HUES6 (cell line): ENCODE measurements around the gene APOB.

ENCODE experiments used
- H3K27ac ChIP-seq: 2 replicates; pipeline ENCODE4 v1.7.0; 2013; ENCODE audit warnings: low read depth, mild to moderate bottlenecking, low read length, inconsistent platforms
- H3K27me3 ChIP-seq: 2 replicates; pipeline ENCODE4 v1.6.1; 2013; ENCODE audit warnings: low read length; ENCODE audit not compliant: control insufficient read depth, insufficient read depth
- H3K36me3 ChIP-seq: 2 replicates; pipeline ENCODE4 v1.6.1; 2013; ENCODE audit warnings: low read length; ENCODE audit not compliant: control insufficient read depth, insufficient read depth
- H3K4me1 ChIP-seq: 2 replicates; pipeline ENCODE4 v1.6.1; 2013; ENCODE audit warnings: low read length; ENCODE audit not compliant: control insufficient read depth, insufficient read depth
- H3K4me3 ChIP-seq: 2 replicates; pipeline ENCODE4 v1.5.1; 2013; ENCODE audit warnings: low read depth, low read length
- H3K9ac ChIP-seq: one replicate; pipeline ENCODE4 v1.6.1; 2013; ENCODE audit warnings: mild to moderate bottlenecking, low read length
- H3K9me3 ChIP-seq: 2 replicates; pipeline ENCODE4 v1.6.1; 2013; ENCODE audit warnings: low read depth, low read length; ENCODE audit not compliant: control insufficient read depth, insufficient read depth

APOB gene

DNA sequence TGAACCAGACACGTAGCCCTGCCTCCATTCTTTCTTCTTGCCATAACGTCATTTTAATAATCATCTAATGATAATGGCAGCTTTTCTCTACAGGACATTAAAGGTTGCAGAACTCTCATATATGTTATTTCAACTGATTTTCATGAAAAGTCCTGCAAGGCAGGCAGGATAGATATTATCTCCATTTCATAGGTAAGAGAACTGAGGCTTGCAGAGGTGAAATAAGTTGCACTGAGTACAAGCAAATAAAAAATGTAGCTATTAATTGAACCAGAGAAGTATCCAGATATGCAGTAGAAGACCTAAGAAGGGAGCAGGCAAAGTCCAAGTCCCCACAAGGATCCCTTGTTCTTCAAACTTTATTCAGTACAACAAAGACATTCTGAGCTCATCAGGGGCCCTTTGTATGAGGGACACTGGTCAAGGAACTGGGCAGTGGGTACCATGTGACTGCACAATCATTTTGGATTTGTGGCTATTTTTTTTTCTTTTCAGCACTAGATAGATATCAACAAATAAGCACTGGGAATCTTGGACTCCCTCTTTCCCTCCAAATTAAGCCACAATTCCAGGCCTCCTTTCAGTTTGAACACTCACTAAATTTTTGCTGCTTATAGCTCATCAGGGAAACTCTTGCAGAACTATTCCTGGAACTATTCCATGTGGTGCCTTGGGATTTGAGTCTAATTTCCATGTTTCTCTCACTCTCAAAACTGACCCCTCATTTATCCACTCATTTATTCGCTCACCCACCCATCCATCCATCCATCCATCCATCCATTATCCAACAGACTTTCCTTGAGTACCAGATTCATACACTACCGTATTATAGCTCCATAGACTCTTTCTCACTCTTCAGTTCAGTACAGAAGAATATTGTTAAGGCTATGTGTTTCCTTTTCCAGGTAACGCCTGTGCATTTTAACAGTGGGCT, 44.6 kb downstream of the APOB start:
- Histone ChIP-seq H3K9ac (no peak overlapping the region), H3K36me3 (no peaks in the 10 kb centered on the region), H3K9me3 (no peaks in the 10 kb centered on the region), H3K27ac (no peak overlapping the region), H3K4me3 (no peak overlapping the region), H3K4me1 (no peaks in the 10 kb centered on the region), H3K27me3 (no peaks in the 10 kb centered on the region; the same call in 1 of the 2 replicates)

GRCh38 chr2:20997953-20998722, 45.7 kb downstream of the APOB start:
- Histone ChIP-seq H3K4me3 (no peak overlapping the region), H3K27ac (no peak overlapping the region), H3K4me1 (no peaks in the 10 kb centered on the region), H3K36me3 (no peaks in the 10 kb centered on the region), H3K27me3 (no peaks in the 10 kb centered on the region; the same call in 1 of the 2 replicates), H3K9me3 (no peaks in the 10 kb centered on the region), H3K9ac (no peak overlapping the region)

GRCh38 chr2:20994130-20994529, 49.7 kb downstream of the APOB start:
- Histone ChIP-seq H3K9me3 (no peaks in the 10 kb centered on the region), H3K9ac (no peak overlapping the region), H3K27ac (no peak overlapping the region), H3K36me3 (no peaks in the 10 kb centered on the region), H3K4me1 (peaks cover 16% of the 10 kb centered on the region; the same call in 1 of the 2 replicates), H3K4me3 (no peak overlapping the region), H3K27me3 (no peaks in the 10 kb centered on the region)

- H3K4me3 ChIP-seq: no peak overlapping the region
- no peak overlapping the region for H3K27ac ChIP-seq
- H3K9me3 ChIP-seq: no peaks in the 10 kb centered on the region
- H3K4me1 ChIP-seq: peaks cover 19% of the 10 kb centered on the region; the same call in 1 of the 2 replicates
- H3K27me3 ChIP-seq: no peaks in the 10 kb centered on the region
- no peaks in the 10 kb centered on the region for H3K36me3 ChIP-seq
- H3K9ac ChIP-seq: no peak overlapping the region
Observed at GRCh38 chr2:20992201-20992711, 51.6 kb downstream of the APOB start.

DNA sequence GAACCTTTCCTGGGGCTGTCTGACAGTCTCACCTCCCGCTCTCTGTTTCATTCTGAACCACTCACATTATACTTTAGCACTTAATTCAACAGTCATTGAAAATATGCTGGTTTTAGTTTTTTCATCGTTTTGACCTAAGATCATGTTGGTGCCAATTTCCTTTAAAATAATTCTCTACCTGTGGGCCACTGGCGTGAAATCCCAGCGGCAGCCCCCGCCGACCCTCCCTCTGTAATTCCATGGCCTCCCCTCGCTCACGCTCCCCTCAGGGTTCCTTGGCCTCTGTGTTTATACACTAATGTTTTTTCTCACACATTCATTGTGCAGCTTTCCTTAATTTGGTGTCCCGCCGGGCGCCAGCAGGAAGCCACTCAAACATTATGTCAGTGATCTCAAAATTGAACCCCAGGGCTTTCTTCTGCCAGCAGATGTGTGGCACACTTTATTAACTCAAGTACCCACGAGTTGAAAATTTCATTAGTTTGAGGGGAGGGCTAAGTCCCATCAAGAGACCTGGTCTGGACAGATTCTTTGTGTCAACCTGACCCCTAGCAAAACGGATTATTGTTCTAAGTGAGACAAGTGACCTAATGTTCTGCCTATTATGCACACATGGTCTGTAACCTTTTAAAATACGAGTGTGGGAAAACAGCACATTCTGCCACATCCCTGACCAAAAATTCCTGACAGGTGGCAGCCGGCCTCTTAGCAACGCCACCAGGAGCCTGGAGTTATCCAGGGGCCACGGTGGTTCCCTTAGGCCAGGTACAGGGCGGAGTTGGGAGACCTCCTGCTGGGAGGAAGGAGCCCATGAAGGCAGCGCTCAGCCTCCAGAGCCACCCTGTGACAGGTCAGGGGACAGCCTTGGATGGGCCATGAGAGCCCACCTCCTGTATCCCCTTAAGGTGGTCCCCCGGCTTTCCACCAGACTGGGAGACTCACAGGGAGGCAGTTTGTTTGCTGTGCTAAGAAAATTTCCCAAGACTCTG, 53.1 kb downstream of the APOB start:
- Histone ChIP-seq H3K9me3 (no peaks in the 10 kb centered on the region), H3K27me3 (no peaks in the 10 kb centered on the region), H3K4me3 (no peak overlapping the region), H3K9ac (no peak overlapping the region), H3K4me1 (peaks cover 19% of the 10 kb centered on the region; the same call in 1 of the 2 replicates), H3K27ac (no peak overlapping the region), H3K36me3 (no peaks in the 10 kb centered on the region)

GRCh38 chr2:20989404-20989803, 54.5 kb downstream of the APOB start:
- Histone ChIP-seq H3K27ac (no peak overlapping the region), H3K4me1 (peaks cover 21% of the 10 kb centered on the region; the same call in 1 of the 2 replicates), H3K9ac (no peak overlapping the region), H3K36me3 (no peaks in the 10 kb centered on the region), H3K4me3 (no peak overlapping the region), H3K9me3 (no peaks in the 10 kb centered on the region), H3K27me3 (no peaks in the 10 kb centered on the region)

DNA sequence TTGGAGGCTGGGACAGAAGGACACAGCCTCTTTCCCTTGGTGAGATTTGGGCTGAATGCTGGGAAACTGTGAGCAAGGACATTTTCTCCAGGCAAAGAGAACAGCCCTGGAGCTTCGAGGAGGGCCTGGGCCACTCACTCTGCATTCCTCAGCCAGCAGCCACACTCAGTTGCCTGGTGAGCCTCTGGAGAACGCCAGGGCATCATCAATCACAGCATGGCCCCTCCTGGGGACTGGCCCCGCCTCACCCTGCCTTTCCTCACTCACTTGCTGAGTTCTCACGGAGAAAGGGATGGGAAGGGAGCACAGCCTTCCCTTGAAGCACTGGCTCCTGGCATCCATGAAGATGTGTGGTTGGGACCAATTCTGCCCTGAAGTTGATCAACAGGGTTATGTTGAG, 55.0 kb downstream of the APOB start:
- Histone ChIP-seq H3K4me1 (peaks cover 24% of the 10 kb centered on the region; the same call in 1 of the 2 replicates), H3K27ac (no peak overlapping the region), H3K4me3 (no peak overlapping the region), H3K27me3 (no peaks in the 10 kb centered on the region; the same call in 1 of the 2 replicates), H3K9me3 (no peaks in the 10 kb centered on the region), H3K36me3 (no peaks in the 10 kb centered on the region), H3K9ac (no peak overlapping the region)

GRCh38 chr2:20986024-20986939, 57.6 kb downstream of the APOB start:
- Histone ChIP-seq H3K36me3 (no peaks in the 10 kb centered on the region), H3K9me3 (no peaks in the 10 kb centered on the region), H3K4me3 (no peak overlapping the region), H3K4me1 (peaks cover 21% of the 10 kb centered on the region; the same call in 1 of the 2 replicates), H3K9ac (no peak overlapping the region), H3K27me3 (no peaks in the 10 kb centered on the region; the same call in 1 of the 2 replicates), H3K27ac (no peak overlapping the region)

DNA sequence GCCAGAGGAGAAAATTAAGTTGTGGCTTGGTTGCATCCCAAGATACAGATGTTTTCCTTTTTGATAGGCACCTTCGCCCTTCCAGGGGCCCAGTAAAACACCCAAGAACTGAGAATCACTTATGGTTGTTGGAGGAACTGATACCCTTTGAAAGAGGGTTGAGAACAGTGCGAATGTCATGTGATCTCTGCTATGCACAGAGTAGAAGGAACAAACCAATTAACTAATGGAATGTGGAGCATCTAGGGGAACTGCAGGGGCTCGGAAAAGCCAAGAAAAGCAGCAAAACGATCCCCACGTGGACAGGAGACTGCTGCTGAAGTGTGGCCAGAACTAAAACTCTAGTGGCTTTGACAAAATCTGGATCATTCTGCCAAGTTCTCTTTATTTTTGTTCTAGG, 58.8 kb downstream of the APOB start:
- Histone ChIP-seq H3K4me3 (no peak overlapping the region), H3K9ac (no peak overlapping the region), H3K27ac (no peak overlapping the region), H3K27me3 (no peaks in the 10 kb centered on the region; the same call in 1 of the 2 replicates), H3K4me1 (peaks cover 15% of the 10 kb centered on the region; the same call in 1 of the 2 replicates), H3K36me3 (no peaks in the 10 kb centered on the region), H3K9me3 (no peaks in the 10 kb centered on the region)
